GM21576 (cell line): Measurements from ENCODE around the gene COX4I1.
"Not testable (repeated sequence)": the region's sequence is repeated elsewhere in the genome, so short reads cannot be mapped to it uniquely, and the experiment has no call there.

Experiments used
- ATAC-seq: cut with Tn5 transposase; IDR thresholded peaks from one replicate; pipeline ENCODE4 v1.9.1; 2021; ENCODE audit warnings: mild to moderate bottlenecking, moderate library complexity; ENCODE audit not compliant: unreplicated experiment

Gene COX4I1

DNA sequence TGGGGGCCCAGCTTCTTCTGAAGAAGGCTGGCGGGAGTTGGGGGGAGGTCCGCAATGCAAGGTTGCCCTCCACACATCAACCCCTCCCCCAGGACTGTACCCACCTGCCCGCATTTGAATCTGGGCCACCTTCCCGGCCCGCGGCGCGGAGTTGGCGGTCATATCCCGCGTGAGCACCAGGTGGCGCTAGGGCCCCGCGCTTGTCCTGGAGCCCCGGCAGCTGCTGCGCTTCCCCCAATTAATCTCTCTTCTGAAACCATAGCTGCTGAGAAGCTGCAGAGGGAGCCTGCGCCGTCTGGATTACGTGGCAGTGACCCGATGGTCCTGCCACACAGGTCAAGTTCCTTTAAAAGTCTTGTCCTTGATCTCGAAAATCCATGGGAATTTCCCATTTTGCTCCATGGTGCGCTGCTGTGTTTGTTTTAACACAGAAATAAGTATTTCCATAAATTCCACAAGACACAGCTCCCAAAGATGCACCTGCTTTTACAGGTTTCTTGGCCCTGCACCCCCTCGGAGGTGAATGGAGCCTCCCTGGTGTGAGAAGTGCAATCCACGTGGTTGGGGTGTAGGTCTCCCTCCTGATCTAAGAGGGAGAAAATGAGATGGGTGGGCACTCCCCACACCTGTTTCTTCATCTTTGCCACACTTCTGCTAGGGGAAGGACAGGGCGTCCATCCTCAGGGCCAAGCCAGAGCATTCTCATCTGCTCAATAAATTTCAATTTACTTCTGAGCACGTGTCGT is 22.1 kb downstream of the COX4I1 start:
- ATAC-seq, result peak; percentile 76

DNA sequence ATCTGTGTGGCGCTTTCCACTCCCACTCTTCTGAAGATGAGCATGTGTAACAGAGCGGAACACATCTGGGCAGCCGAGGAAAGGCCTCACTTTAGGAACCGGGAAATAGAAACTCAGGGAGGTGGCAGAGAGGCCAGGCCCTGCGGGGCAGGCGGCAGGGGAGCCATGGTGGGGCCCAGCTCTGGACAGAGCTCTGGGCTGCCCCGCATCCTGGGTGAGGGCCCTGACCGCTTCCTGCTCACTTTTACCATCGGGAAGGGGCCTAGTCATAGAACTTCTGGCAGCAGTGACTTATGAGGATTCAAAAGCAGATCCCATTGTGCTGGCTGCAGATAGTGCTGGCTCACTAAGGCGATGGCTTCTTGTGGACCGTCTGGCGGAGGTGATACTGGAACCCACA is 22.6 kb downstream of the COX4I1 start:
- no peak for ATAC-seq

DNA sequence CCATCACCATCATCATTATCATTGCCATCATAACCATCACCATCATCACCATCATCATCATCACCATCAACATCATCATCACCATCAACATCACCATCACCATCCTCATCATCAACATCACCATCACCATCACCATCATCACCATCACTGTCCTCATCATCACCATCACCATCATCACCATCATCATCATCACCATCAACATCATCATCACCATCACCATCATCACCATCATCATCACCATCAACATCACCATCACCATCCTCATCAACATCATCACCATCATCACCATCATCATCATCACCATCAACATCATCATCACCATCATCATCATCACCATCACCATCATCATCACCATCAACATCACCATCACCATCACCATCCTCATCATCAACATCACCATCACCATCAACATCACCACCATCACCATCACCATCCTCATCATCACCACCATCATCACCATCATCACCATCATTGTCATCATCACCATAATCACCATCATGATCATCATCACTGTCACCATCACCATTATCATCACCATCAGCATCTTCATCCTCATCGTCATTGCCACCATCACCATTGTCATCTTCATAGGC is 23.9 kb downstream of the COX4I1 start:
- no peak for ATAC-seq

DNA sequence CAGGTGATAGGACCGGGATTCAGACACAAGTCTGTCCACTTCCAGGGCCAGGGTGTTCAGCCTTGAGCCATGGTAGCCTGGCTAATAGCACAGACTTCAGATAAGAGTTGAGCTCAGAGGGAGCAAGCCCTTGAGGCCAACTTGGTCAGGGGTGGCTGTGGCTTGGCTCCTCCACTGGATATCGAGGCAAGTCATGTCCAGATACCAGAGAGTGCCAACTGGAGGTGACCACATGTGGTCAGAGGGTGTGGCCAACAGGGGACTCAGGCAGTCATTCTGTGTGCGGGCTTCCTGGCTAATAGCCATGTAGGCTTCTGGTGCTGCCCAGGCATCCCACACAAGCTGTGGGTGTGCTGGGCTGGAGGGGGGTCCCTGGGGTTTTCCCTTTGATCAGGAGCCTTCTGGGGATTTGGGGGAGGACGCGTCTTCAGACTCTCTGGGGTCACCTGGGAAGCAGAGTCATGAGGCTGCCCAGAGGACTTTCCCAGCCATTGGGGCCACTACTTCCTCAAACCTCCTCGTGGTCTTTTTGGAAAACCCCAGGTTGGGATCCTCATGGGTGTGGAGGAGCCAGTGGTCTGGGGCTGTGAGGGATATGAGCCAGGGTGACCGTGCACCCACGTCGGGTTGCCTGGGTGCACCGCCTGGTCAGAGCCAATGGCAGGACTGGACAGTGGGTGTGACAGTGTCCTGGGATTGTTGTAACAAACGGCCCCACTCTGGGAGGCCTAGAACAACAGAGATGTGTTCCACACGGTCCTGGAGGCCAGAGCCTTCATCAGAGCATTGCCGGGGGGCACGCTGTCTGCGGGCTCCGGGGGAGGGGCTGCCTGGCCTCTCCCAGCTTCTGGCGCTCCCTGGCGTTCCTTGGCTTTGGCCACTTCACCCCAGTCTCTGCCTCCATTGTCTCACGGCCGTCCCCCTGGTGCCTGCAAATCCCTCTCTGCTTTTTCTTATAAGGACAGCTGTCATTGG is 25.0 kb downstream of the COX4I1 start:
- no peak for ATAC-seq

DNA sequence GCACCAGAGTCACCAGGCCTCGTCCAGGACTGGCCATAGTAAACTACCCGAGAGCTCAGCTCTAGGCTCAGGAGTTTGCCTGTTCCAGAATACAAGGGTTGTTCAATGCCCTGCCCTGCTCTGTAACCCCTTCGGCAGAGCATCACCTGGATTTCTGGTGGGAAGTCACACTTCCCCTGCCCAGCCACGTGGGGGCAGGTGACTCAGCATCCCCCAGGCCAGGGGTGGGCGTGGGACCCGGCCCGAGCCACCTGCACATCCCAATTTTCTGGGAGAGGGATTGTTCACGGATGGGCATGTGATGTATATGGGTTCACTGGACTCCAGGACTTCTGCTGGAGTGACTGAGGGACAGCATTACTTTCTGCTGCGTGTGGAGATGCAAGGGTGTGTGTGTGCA is 25.8 kb downstream of the COX4I1 start:
- ATAC-seq, result no peak

DNA sequence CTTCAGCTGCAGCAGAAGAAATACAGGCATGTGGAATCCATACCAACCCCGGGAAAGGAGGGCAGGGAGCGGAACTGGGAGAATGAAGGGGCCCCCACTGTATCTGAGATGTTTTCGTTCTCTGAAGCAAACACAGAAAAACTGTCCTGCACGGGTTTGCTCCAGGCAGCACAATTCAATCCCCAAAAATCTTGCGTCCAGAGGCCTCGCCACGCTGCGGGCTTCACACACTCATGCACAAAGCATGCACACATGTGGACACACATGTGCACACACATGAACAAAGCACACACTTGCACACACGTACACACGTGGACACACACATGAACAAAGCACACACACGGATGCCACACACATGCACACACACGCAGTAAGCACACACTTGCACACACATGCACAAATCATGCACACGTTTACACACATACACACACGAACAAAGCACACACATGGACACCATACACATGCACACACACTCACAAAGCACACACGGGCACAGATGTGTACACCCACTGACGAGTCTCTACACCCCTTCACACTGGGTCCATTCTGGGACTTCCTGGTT is 27.3 kb downstream of the COX4I1 start:
- ATAC-seq, result no peak

DNA sequence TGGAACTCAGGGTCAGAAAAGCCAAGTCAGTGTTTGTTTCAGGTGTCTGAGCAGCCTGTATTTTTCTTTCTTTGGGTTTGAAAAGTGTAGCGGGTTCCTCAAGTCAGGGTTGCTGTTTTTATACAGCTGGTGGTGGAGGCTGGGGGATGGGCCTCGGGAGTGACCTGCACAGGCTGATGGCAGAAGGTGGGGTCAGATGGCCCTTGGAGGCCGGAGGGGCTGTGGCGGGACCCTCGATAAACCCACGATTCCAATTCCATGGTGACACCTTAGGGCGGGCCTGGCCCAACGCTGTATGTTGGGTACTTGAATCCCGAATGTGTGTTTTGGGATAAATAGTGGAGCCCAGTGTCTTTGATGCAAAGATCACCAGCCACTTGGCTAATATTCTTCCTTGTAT is 28.7 kb downstream of the COX4I1 start:
- no peak for ATAC-seq

DNA sequence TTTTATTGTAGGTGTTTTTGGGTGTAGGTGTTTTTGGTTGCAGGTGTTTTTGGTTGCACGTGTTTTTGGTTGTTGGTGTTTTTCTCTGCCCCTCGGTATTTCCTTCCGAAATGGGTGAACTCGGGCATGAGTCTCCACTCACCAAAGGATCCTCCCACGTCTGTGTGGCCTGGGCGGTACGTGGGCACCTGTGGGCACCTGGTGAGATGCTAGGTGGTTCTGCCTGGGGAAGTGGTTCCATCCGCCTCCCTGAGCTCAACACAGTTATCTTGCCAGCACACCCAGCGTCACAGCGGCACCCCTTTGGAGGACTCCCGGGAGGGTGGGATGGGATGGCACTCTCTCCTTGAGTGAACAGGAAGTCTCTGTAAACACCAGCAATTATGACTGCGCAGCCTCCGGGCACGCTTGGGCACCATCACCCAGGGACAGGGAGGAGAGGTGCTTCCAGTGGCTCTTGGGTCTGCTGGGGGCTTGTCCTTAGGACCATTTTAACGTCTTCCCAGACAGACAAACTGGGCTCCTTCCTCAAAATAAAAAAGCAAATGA is 29.8 kb downstream of the COX4I1 start:
- no peak for ATAC-seq

DNA sequence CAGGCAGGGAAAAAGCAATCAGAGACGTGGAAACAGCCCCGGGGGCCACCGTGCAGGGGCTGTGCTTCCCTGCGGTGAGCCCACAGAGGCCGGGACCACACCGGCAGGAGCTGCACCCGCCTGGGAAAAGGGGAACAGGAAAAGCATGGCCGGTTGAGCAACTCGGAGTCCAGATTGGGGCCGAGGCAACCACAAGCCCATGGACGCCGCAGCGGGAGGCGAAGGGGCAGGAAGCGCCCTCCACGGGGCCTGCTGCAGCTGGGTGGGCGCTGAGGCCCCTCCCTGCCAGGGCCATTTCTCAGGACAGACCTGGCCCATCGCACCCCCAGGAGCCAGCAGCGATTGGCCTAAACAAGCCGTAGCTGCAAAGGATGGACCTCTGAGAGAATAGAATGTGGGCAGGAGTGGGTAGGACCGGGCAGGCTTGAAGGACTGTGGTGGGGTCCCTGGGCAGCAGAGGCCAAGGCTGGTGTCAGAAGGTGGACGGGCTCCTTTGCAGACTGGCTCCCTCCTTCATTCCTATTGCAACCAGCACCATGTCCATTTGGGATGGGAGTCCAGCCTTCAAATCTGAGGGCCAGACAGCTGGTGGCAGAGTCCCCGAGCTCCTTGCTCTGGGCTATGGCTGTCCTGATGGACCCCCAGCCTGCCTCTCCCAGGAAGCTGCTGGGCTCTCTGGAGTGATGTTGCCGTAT is 30.4 kb downstream of the COX4I1 start:
- ATAC-seq, result no peak

DNA sequence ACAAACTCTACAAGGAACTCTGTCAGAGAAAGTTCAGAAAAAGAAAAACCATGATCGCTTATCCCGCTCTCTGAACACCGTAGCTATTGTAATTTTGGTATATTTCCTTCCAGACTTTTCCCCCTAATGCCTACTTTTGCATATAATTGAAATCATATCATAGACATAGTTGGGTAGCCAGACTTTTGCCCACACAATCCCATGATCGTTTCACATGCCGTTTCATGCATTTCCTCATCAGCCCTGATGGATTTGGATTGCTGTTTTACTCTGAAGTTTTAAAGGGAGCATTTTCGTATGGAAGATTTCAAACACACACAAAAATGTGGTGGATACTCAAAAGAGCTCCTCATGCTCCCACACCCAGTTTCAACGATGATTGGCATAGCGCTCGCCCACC is 31.3 kb downstream of the COX4I1 start:
- no peak for ATAC-seq

DNA sequence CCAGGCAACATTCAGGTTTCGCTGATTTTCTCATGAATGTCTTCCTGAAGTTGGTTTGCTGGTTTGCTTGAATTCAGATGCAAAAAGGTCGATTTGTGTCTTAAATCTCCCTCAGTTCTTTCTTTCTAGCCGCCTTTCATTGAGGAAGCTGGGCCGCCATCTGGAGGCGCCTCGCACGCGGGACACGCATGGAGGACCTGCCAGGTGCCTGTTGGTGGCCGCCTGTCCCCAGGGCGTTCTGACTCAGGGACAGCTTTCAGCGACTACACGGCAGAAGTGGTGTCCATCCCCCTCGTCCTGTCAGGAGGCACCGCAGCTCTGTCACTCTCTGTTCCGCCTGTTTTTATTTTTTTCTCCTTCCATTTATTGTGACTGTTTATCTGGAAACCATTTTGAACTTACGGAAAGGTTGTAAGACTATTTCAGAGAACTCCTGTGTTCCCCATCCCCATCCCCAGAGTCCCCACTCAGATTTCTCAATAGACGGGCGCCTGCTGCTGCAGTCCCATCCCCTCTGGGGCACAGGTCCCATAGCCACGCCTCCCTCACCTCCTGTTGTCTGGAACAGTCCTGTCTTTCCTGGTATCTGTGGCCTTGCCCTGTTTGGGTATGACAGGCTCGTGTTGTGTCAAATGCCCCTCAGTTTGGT is 33.2 kb downstream of the COX4I1 start:
- no peak for ATAC-seq

DNA sequence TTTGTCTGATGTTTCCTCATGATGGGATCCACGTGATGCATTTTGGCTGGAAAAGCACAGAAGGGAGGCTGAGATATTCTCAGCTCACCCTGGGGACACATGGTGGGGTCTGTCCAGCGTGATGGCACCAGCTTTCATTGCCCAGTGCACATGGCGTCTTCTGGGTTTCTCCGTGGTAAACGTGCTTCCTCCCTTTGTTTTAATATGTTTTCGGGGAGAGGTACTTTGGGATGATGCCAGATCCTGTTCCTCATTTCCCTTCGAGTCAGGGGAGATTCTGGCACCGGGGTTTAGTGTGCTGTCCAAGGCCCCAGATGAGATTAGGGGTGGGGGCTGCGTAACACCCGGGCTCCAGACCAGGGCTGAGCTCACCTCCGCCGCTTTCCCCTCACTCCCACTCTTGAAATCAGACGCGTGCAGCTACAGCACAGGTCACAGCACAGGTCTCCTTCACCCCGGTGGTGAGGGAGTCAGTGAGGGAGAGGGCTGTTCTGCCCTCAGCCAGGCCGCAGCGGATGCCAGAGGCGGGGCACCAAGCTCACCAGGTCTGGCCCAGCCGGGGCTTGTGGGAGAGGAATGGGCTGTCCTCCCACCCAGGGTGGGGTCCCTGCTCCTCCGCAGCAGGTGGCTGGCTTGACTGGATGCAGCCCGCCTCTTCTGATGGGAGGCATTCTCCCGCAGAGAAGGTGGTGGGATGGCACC is 33.9 kb downstream of the COX4I1 start:
- ATAC-seq, result no peak

DNA sequence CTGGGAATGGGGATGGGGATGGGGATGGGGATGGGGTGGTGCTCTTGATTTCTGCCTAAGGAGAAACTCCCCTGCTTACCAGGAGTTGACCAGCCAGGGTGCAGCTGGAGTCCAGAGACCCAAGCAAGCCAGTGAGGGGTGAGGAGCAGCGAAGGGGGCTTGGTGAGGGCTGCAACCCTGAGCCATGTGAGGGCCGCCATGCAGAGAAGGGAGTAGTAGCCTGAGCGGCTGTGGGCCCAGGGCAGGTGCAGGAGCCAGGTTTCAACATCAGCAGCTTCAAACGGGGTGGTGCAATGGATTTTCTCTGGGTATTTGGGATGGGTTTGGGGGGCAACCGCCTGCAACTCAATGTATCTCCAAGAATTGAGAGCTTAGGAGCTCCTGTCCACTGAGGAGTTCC is 35.2 kb downstream of the COX4I1 start:
- ATAC-seq, result no peak

DNA sequence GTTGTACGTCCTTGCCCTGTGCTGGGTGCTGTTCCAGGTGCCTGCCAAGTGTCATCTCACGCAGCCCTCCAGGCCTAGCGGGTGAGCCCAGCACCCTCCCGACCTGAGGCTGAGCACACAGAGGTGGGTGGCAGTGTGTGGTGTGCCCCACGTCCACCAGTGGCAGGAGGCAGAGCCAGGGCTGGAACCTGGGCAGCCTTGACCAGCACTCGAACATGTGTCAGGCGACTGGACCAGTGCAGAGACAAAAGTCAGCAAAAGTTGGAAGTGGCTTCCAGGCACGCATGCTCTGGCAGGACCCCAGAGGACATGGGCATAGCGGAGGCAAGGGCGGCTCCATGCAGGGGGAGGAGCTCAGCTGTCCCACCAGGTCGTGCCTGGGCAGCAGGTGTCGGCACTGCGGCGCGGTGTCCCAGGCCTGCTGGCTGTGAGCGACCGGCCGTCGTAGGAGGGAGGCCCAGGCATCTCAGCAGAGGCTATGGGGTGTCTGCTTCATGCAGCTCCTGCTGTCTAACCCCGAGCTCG is 35.8 kb downstream of the COX4I1 start:
- no peak for ATAC-seq

DNA sequence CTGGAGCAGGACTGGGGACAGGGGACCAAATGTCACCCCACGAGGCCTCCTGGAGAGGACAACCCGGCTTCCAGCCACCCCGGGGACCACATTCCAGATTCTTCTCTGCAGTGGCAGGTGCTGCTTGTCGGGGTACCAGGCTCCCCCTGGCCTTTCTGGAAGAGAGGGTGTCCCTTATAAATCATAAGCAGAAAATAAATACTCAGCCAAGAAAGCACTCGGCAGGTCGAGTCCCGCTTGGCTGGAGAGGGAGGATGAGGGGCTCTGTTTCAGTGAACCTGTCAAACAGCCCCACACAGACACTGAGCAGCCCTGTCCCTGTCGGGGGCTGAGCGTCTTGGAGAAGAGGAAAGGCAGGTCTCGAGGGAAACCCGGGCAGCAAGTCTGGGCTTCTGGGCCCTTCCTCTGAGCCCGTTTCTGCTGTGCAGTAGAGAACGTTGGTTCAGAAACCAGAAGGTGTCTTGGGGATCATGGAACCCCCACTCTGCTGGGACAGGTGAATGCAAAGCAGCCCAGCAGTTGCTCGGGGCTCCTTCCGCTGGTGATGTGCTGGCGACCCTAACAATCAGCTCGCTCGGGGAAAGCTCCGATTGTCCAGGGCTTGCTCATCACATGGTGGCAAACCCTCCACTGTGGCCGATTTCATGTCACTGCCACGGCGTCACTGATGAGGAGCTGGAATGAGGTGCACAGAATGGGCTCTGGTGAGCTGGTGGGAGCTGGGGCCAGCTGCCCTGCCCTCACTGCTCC is 36.6 kb downstream of the COX4I1 start:
- ATAC-seq, result no peak

DNA sequence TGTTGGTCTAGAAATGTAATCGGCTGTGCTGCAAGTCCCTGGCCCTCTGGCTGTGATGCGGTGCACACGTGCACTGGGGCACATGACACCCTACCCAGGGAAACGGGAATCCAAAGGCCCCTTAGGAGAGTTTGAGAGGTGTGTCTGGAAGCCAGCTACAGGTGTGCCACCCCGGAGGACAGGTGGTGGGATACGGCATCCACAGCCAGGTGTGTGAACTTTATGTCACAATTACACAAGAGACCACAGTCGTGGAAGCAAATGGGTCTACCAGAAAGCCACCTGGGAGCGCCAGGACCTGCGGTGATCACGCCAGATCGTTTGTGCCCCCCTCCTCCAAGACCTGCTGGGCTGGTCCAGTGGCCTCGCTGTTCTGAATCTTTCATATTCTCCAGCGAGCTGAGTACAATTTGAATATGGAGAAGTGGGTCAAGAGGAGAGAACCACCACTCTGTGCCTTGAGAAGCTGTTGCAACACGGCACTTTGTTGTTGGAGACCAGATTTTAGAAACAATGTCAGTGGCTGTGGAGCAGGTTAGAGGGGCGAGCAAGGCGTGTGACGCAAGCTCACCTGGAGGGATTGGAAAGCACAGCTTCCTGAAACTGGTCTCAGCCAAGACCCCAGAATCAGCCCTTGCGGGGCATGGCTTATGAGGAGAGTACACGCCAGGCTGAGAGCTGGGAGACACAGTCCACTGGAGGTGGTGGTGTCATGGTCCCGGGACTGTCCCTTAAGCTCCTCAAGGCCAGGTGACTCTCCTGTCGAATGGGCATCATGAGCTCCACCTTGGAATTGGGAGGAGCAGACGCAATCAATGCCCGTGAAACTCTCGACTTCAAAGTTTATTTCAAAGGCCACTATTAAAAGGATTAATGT is 37.4 kb downstream of the COX4I1 start:
- ATAC-seq, result no peak

DNA sequence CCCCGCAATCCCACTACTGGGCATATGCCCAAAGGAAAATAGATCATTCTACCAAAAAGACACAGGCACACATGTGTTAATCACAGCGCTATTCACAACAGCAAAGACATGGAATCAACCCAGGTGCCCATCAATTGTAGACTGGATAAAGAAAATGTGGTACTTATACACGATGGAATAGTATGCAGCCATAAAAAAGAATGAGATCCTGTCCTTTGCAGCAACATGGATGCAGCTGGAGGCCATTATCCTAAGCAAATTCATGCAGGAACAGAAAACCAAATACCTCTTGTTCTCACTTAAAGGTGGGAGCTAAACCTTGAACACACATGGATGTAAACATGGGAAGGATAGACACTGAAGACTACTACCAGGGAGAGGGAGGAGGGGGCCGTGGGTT is 38.2 kb downstream of the COX4I1 start:
- not testable (repeated sequence) for ATAC-seq
